GM18526 (cell line): ENCODE measurements around the gene ABCE1.

Experiments used
- POLR2A ChIP-seq: IDR thresholded peaks from 3 replicates; pipeline ENCODE4 v1.6.1; 2011; ENCODE audit not compliant: insufficient read length; ENCODE audit errors: extremely low read depth

Gene ABCE1

DNA sequence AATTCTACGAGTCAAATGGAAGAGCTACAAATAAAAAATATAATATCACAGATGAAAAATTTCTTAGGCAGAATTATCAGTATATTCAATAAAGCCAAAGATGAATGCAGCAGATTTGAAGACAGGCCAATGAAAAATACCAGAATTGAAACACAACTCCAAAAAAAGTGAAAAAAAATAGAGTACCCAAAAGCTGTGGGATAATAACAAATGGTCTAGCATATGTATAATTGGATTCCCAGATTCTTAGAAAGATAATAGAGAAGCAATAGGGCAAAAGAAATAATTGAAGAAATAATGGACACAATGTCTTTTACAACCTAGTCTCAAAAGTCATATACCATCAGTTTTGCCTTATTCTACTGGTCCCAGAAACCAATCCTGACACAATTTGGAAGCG, 4.5 kb upstream of the ABCE1 start:
- no peak for TF ChIP-seq POLR2A

DNA sequence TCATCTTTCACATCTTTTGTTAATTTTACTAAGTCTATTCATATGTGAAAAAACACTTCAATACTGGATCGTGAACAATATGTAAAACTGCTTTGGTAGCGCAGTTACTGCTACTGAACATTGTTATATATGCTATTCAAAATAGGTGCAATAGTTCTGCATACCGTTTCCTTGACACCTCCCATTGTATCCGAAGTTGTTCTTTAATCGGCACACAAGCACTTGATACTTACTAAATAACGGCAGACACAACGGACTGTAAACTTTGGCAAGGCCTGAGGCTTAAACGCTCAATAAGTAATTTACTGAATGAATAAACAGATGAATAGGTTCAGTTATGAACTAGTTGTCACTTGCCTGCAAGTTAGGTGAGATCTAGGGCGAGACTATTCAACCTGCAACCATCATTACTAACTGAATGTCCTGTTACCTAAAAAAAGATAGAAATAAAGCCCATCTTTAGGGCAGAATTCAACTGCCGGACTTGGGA, 735 bp upstream of the ABCE1 start:
- TF ChIP-seq POLR2A: no peak

DNA sequence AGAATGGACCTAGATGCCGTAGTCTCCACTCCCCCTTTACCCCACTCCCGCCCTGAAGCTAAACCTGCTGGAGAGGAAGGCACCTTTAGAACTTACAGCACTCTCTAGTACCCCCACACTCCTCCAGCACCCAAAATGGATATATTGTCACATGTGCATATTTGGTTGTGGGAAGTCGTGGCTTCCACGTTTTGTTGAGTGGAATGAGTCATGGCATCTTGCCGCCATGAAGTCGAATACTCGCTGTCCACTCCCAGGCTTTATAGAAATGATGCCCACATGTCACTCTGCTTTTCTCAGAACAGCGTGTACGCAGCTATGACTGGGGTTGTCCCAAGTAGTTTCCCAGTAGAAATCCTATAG, 545 bp downstream of the ABCE1 start:
- no peak for TF ChIP-seq POLR2A

DNA sequence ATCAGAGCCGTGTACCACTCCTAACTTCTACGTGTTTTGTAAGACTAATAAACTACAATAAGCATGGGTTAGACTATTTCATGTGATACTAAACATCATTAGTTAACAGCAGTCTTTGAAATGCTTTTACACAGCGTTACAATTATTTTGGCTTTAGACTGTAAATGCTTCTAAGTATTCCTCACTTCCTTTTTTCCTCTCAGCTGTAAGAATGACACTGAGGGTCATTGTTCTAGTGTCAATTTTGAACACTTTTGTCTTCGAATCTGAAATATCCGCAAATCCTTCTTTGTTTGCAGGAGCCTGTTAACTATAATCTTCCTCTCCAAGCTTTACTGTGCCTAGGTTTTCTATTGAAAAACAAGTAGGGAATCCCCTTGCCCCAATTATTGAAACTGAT, 1.5 kb downstream of the ABCE1 start:
- no peak for TF ChIP-seq POLR2A

DNA sequence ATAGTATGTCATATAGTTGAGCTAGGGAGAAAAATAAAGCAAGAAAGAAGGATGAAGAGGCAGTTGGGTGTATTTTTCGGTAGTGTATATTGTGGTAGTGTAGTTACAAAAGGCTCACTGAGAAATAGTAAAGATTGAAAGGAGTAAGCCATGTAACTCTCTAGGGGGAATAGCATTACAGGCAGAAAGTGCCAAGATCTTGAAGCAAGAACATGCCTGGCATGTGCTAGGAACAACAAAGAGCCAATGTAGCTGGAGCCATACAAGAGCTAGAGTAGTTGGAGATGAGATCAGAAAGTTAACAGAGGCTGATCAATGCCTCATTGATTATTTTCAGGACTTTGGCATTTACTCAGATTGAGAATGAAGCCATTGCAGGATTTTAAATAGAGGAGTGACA, 3.0 kb downstream of the ABCE1 start:
- no peak for TF ChIP-seq POLR2A

DNA sequence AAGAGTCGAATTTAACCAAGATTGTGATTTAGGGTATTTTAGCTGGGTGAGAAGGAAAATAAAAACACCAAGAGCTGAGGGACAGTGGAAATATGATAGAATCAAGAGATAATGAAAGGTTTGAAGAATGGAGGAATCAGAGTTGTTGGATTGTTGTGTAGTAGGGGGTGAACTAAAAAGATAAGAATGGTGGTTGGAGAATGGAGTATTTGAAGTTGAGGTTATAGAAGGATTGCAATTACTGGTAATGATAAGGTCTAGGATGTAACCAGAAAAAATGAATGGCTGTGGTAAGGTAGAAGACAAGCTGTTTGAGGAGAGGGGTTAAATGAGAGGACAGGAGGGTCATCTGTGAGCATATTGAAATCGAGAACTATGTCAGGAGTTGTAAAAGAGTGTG, 4.5 kb downstream of the ABCE1 start:
- TF ChIP-seq POLR2A: no peak

DNA sequence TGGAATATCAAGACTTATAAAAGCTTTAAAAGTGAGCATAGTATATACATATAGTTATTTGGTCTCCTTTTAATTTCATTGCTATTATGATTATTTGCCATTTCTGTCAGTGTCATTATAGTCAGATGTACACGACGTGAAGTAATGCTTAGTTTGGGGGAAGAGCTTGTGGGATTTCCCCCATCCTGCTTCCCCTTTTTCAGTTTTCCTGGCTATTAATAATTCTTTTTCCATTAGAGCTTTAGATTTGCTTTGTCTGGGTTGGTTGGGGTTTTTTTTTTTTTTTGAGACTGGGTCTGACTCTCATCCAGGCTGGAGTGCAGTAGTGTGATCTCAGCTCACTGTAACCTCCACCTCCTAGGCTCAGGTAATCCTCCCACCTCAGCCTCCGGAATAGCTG, 5.4 kb downstream of the ABCE1 start:
- TF ChIP-seq POLR2A: no peak

DNA sequence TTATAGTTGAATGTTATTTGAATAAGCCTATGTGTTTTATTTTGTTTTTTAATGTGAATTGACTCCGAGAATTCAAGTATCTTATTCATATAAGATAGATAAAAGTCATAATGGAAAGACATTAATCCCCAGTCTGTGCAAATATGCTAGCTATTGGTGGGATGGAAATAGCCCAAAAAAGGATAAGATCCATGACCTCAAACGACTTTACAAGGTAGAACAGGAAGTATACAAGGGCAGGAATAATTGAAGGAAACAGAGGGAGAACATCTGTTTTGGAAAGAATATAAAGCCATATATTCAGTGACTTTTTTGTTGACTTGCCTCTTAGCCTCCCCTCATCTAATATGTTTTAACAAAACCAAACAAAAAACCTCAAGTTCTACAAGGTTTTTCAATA, 9.0 kb downstream of the ABCE1 start:
- no peak for TF ChIP-seq POLR2A

DNA sequence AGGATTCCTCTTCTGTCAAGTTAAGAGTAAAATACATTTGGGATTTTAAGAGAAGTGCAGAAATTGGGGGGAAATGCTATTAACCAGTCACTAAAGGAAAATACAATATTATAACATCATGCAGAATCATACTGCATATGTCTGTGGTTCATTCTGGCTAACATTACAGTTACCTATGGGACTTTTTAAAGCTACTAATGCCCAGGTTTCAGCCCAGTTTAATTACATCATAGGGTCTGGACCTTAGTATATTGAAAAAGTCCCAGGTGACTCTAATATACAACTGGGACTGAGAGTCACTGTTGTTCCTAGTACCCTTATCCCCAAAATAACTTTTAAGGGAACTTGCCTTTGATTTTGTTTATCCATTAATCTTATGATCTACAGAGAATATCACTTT, 10.0 kb downstream of the ABCE1 start:
- TF ChIP-seq POLR2A: no peak

DNA sequence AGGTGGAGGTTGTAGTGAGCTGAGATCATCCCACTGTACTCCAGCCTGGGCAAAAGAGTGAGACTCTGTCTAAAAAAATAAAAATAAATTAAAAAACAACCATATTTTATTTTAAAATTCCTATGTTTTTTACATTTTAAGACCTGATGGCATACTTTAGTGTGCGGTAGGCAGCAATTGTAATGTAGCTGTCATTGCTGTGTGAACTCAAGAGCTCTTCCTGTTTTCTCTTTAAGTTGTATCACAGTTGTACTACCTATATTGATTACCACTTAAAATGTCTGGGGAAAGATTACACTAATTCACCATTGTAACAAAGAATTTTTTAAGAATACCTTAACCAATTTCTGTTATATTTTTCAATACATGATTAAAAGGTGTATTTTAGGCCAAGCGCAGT, 27.3 kb downstream of the ABCE1 start:
- no peak for TF ChIP-seq POLR2A

DNA sequence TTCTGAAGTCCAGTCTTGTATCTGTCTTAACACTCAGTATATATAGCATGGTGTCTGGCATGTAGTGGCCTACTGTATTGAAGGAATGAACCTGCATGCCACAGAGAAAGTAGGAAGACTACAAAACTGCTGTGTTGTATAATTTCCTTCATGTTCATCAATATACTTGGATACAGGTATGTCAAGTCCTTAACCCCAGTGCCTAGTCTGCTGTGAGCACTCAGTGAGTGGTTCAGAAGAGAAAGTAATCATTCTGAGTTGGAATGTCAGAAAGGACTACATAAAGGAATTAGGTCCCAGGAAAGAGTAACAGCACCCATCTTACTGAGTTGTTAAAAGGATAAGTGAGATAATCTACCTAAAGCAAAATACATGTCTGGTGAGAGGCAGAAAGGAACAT, 32.0 kb downstream of the ABCE1 start:
- TF ChIP-seq POLR2A: no peak

DNA sequence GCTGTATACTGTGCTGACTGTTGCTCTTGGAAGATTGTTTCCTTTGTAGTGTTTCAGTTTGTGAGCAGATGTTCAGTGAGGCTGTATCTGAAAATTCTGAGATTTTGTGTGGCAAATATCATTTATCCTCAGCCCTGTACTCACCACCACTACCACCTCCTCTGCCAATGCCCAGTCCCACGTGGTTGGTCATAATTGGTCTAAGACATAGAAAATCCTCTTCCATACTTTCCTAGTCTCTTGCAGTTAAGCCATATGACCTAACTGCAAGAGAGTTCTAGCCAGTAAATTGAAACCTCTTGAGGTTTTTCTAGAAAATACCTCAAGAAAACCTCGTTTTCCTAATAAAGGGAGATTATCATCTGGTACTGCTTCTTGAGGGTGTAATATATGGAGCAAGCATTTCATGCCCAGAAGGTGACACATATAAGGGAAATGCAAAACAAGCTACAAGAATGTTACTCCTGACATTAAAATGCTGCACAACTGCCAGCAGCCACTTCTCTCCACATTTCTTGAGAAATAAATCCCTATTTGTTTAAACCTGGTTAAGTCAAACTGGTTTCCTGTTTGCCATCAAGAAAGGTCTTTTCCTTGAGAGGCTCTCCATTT, 32.8 kb downstream of the ABCE1 start:
- no peak for TF ChIP-seq POLR2A

DNA sequence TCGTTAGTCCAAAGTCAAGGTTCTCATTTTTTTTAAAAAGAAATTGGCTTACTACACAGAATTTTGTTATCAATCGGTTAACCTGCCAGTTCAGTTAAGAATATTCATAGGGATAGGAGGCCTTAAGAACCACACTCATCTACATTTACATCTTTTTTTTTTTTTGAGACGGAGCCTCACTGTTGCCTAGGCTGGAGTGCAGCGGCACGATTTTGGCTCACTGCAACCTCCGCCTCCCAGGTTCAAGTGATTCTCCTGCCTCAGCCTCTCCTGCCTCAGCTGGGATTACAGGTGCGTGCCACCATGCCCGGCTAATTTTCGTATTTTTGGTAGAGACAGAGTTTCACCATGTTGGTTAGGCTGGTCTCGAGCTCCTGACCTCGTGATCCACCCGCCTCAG, 33.7 kb downstream of the ABCE1 start:
- no peak for TF ChIP-seq POLR2A

DNA sequence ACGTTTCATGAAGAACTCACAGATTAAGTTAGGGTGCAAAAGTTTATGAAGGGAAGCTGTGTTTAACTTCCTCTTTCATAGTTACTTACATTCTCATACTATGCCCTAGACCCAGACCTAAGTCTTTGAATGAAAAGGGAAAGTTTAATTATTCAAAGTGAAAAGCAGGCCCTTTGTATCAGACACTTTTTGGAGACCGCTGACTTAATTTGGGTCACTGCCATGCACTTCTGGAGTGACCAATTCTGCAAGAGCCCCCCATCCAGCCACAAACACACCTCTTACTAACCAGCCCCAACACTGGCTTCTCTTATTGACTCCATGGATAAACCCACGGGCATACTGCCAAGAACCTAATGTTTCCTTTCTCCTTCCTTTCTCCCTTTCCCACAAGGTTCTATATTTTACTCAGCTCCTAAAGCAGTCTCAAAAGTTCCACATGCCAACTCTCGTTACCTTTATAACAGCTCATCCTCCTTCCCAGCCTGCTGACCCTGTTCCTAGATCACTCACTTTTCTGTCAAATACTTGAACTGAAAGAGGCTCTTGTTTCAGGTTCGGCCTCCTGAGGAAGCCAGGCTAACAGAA, 34.5 kb downstream of the ABCE1 start:
- no peak for TF ChIP-seq POLR2A

DNA sequence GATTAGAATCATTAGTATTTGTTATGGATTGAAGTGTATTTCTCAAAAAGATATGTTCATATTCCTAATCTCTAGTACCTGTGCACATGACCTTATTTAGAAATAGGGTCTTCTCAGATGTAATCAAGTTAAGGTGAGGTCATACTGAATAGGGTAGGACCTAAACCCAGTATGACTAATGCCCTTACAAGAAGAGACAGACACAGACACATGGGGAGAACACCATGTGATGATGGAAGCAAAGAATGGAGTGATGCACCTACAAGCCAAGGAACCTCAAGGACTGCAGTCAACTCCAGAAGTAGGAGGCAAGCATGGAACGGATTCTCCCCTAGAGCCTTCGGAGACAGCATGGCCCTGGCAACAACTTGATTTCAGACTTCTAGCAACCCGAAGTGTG, 50.9 kb downstream of the ABCE1 start:
- TF ChIP-seq POLR2A: no peak

DNA sequence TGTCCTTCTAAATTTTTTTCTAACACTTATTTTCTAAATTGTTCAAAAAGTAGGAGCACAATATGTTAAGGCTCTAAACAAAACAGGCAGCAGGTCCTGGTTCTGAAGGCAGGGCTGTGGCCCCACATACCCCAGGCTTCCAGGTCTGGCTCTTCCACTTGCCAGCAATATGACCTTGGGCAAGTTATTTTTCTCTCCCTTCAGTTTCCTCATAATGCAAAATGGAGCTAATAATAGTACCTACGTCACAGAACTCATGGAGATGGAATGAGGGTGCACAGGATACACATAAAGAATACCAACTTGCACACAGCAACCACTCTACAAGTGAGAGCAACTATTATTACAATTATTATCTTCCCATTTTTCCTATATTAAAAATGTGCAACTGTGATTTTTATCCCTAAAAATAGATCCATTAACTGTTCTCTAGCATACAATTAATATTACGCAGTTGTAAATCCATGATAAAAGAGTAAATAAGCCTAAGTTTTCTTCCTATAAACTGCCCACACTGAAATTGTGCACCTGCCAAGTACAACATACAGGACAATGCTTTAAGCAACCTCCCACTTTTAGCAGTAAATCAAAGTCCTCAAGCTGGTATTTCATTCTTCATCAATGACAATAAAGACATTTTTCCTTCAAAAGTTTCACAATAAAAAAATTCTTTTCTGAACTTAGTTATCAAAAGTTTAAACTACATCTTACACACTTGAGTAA, 55.2 kb downstream of the ABCE1 start:
- no peak for TF ChIP-seq POLR2A

DNA sequence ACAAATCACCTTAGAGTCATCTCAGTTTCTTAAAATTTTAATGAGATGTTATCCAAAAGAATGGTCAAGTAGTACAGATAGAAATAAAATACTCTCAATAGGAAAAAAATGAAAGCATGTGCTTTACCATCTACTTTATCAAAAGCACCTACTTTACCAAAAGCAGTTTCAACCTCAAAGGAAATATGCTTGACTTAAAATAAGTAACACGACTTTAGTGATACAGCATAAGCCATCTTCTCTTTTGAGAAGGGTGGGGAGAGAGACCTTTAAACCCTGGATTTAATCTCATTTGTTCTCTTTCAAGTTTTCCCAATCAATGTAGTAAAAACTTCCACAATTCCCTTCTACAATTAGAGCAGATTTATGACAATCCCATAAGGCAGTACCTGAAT, 55.8 kb downstream of the ABCE1 start:
- no peak for TF ChIP-seq POLR2A
